ENCODE results near the gene USP37. TPM values are rescaled to one million over a fixed set of nuclear protein-coding genes. Genes with fewer than 3 reads are reported as not detected.
A peak's percentile ranks its signal among the peaks of the same experiment; 100 is the strongest.

USP37 gene
- total RNA-seq, 1 donor from 2014 or later: 17.8 TPM

GRCh38 chr2:218421027-218421426 lies 147.1 kb downstream of the USP37 start:
- no peak for DNase-seq (ENCODE audit: low spot score in 2 of 2, unreplicated experiment in 2 of 2)
- H3K36me3 Mint-ChIP-seq: no peaks in the 10 kb centered on the region
- no peak for TF ChIP-seq CTCF (IDR thresholded peaks at IDR 0.05; ENCODE audit: unreplicated experiment)
- no peak overlapping the region for H3K27ac Mint-ChIP-seq
- no peak overlapping the region for H3K4me3 Mint-ChIP-seq
- no peaks in the 10 kb centered on the region for H3K9me3 Mint-ChIP-seq
- peaks cover 6% of the 10 kb centered on the region for H3K4me1 Mint-ChIP-seq
- H3K27me3 Mint-ChIP-seq (ENCODE audit: low read depth): no peaks in the 10 kb centered on the region

DNA sequence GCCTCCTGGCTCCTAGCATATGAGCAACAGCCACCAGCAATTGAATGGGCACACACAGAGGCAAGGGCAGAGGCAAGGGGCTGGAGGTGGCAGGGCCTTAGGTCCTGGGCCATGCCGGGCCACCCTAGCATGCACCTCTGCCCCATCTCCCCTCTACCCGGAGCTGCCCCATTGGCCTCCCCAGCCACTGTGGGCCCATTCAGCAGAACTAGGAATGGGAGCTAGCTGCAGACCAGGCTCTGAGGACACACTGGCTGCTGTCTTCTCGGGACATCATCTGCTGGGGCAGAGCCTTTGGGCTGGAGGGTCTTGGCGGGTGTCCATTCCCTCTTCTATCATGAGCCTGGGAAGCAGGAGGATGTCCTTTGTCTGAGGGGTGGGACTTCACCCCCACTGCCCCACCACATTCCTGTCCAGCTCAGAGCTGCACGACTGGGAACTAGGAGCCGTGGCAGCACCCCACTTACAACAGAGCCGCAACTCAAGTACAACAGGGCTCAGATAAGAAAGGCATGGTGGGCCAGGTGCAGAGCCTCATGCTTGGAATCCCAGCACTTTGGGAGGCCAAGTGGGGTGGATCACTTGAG lies 148.4 kb downstream of the USP37 start:
- no peaks in the 10 kb centered on the region for H3K27me3 Mint-ChIP-seq (ENCODE audit: low read depth)
- H3K9me3 Mint-ChIP-seq: no peaks in the 10 kb centered on the region
- DNase-seq (ENCODE audit: low spot score in 2 of 2, unreplicated experiment in 2 of 2): no peak
- no peak for TF ChIP-seq CTCF (IDR thresholded peaks at IDR 0.05; ENCODE audit: unreplicated experiment)
- no peaks in the 10 kb centered on the region for H3K36me3 Mint-ChIP-seq
- no peak overlapping the region for H3K27ac Mint-ChIP-seq
- peaks cover 6% of the 10 kb centered on the region for H3K4me1 Mint-ChIP-seq
- no peak overlapping the region for H3K4me3 Mint-ChIP-seq

DNA sequence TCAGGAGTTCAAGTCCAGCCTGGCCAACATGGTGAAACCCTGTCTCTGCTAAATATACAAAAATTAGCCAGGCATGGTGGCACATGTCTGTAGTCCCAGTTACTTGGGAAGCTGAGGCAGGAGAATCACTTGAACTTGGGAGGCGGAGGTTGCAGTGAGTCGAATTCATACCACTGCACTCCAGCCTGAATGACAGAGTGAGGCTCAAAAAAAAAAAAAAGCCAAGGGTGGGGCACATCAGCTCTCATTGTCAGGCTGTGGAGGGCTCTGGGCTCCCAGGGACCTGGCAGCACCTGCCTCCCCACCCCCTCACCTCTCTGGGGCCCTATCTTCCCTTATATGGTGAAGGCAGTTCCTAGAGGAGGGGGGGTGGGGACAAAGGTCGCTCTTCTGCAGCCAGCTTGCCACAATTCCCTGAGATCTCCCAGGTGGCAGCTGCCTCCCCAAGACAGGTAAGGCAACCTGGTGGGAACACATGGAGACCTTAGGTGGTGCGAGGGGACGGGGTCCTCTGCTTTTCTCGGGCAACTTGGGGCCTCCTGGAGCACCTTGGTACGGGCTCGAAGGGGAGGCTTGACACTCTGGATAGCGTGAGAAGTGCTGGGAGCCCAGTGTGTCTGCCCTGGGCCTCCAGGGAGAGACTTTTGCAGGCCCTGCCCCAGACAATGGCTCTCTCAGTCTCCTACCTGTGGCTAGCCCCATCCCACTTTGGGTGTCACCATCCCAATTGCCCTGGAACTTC lies 149.3 kb downstream of the USP37 start, which contains the start of gene VIL1:
Gene VIL1 (plus strand): TSS at position 407 of the 742 bp plus-strand sequence. CDS start 4,656 bp downstream, outside the sequence.
- H3K27me3 Mint-ChIP-seq (ENCODE audit: low read depth): no peaks in the 10 kb centered on the region
- H3K4me1 Mint-ChIP-seq: peaks cover 6% of the 10 kb centered on the region
- H3K27ac Mint-ChIP-seq: no peak within 1 kb of the TSS
- H3K36me3 Mint-ChIP-seq: no peaks in the 10 kb centered on the region
- no peak for DNase-seq (ENCODE audit: low spot score in 2 of 2, unreplicated experiment in 2 of 2)
- TF ChIP-seq CTCF (IDR thresholded peaks at IDR 0.05; ENCODE audit: unreplicated experiment): no peak
- H3K9me3 Mint-ChIP-seq: no peaks in the 10 kb centered on the region
- H3K4me3 Mint-ChIP-seq: no peak within 1 kb of the TSS

DNA sequence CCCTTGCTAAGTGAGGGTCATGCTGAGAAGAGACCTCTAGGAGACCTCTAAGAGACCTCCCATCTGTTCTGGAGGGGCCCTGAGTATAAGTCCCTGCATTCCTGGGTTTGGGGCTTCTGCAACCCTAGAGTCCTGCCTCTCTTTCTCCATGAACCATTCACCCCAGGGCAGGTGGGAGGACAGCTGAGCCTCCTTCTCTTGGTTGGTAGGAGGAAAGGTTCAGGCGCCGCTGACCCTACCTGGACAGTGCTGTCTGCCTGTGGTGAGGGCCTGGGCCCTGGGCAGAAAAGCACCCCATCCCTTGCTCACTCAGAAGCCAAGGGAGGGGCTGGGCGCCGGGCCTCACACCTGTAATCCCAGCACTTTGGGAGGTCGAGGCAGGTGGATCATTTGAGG lies 149.8 kb downstream of the USP37 start:
- H3K9me3 Mint-ChIP-seq: no peaks in the 10 kb centered on the region
- no peak for TF ChIP-seq CTCF (IDR thresholded peaks at IDR 0.05; ENCODE audit: unreplicated experiment)
- H3K36me3 Mint-ChIP-seq: no peaks in the 10 kb centered on the region
- no peak for DNase-seq (ENCODE audit: low spot score in 2 of 2, unreplicated experiment in 2 of 2)
- H3K27ac Mint-ChIP-seq: no peak overlapping the region
- no peak overlapping the region for H3K4me3 Mint-ChIP-seq
- peaks cover 6% of the 10 kb centered on the region for H3K4me1 Mint-ChIP-seq
- no peaks in the 10 kb centered on the region for H3K27me3 Mint-ChIP-seq (ENCODE audit: low read depth)

DNA sequence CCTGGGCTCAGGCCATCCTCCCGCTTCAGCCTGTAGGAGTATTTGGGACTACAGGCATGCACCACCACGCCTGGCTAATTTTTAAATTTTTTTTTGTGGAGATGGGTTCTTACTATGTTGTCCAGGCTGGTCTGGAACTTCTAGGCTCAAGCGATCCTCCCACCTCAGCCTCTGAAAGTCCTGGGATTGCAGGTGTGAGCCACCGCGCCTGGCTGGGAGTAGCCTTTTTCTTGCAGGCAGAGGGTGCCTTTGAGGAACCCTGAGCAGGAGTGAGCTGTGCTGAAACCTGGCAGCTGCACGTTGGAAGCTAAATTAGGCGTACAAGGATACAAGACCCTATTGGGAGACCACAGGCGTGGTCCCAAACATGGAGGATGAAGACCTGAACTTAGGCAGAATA lies 160.4 kb downstream of the USP37 start:
- Mint-ChIP-seq H3K27me3 (ENCODE audit: low read depth) (no peaks in the 10 kb centered on the region), H3K4me1 (peaks cover 29% of the 10 kb centered on the region), H3K4me3 (no peak overlapping the region), H3K27ac (peak overlapping the region; percentile 78), H3K36me3 (peaks cover 12% of the 10 kb centered on the region), H3K9me3 (no peaks in the 10 kb centered on the region)
- DNase-seq (ENCODE audit: low spot score in 2 of 2, unreplicated experiment in 2 of 2): no peak
- no peak for TF ChIP-seq CTCF (IDR thresholded peaks at IDR 0.05; ENCODE audit: unreplicated experiment)
